GM18909 (cell line): Measurements from ENCODE around the gene TMC4.
A peak's percentile ranks its signal among the peaks of the same experiment; 100 is the strongest.
"Not testable (repeated sequence)": the region's sequence is repeated elsewhere in the genome, so short reads cannot be mapped to it uniquely, and the experiment has no call there.

Experiments
- ATAC-seq: cut with Tn5 transposase; IDR thresholded peaks from one replicate; pipeline ENCODE4 v1.9.1; 2021; ENCODE audit warnings: mild to moderate bottlenecking; ENCODE audit not compliant: unreplicated experiment, poor library complexity

The TMC4 gene

GRCh38 chr19:54172471-54173358 is at the start of gene TMC4:
TMC4 (minus strand) TSS chr19:54173160; CDS start chr19:54173117, 43 bp downstream.
- no peak for ATAC-seq

GRCh38 chr19:54221947-54222346 is 49.0 kb upstream of the TMC4 start:
- not testable (repeated sequence) for ATAC-seq

GRCh38 chr19:54219702-54220101 is 46.7 kb upstream of the TMC4 start:
- ATAC-seq = not testable (repeated sequence)

DNA sequence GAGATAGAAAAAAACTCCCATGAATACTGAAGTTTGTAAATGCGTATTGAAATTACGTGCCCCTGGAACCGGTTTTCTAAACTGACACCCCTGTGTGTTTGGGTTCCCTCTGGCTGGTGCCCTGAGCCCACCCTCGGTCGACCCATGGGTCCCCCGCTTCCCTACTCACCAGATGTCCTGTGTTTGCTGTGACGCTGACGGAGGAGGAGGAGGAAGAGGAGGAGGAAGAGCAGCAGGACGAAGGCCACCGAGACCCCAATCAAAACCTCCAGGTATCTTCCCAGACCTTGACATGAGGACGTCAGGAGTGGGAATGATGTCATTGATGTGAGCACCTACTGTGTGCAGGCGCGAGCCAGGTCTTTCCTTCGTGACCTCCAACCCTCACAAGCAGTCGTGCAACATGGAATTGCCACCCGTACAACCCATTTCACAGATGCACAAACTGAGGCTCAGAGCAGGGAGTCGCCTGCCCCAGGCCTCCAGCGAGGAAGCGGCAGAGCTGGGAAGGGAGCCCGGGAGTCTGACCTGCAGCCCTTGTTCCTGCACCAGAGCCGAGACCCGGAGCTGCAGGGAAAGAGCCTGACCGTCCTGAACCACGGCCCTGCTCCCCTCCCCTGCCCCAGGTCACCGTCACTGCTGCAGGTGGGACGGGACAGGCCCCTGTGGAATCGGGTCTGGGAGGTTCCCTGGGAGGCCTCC is 46.2 kb upstream of the TMC4 start:
- no peak for ATAC-seq

- no peak for ATAC-seq
Observed at GRCh38 chr19:54218259-54218658, 45.3 kb upstream of the TMC4 start.

- not testable (repeated sequence) for ATAC-seq
Observed at GRCh38 chr19:54217517-54218247, 44.7 kb upstream of the TMC4 start.

DNA sequence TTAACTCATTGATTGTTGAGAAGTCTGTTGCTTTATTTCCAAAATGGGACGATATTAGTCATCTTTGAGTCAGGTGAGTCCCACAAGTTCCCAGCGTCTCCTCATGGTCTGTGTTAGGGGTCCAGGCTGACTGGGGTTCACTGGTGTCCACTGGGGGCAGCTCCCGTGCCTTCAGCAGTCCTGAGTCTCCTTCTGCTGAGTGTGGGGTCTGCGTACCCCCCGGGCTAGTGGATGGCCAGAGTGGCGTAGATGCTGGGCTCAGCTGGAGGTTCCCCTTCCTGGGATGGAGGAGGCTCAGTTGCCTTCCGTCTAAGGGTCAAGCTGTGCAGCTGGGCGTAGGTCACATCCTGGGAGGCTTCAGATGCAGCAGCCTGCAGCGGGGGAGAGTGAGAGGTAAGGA is 43.9 kb upstream of the TMC4 start:
- no peak for ATAC-seq

DNA sequence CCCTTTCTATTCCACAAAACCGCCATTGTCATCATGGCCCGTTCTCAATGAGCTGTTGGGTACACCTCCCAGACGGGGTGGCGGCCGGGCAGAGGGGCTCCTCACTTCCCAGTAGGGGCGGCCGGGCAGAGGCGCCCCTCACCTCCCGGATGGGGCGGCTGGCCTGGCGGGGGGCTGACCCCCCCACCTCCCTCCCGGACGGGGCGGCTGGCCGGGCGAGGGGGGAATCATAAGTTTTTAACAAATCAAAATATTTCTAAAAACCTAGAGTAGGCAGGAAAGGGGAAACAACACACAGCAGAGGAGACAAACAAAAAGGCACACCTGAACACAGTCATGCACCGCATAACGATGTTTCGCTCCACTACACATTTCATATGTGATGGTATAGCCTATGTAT is 41.8 kb upstream of the TMC4 start:
- ATAC-seq = not testable (repeated sequence)

- ATAC-seq = not testable (repeated sequence)
Observed at GRCh38 chr19:54214217-54214616, 41.3 kb upstream of the TMC4 start.

DNA sequence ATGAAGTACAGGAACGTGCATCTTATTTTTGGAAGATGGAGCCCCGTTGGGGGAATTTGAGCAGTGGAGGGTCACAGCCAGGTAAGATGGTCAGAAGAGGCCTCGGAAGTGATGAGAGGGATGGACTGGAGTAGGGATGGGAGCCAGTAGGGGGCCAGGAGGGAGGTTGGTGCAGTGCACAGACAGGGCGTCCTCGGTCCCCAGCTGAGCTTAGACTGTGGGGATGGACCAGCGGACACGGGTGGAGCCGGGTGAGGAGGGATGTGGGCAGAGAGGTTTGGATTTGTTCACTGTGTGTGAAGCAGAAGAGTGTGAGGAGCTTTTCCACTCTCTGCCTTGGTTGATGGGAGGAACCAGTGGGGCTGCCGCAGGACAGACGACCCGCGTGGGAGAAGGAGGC is 38.3 kb upstream of the TMC4 start:
- ATAC-seq = no peak

DNA sequence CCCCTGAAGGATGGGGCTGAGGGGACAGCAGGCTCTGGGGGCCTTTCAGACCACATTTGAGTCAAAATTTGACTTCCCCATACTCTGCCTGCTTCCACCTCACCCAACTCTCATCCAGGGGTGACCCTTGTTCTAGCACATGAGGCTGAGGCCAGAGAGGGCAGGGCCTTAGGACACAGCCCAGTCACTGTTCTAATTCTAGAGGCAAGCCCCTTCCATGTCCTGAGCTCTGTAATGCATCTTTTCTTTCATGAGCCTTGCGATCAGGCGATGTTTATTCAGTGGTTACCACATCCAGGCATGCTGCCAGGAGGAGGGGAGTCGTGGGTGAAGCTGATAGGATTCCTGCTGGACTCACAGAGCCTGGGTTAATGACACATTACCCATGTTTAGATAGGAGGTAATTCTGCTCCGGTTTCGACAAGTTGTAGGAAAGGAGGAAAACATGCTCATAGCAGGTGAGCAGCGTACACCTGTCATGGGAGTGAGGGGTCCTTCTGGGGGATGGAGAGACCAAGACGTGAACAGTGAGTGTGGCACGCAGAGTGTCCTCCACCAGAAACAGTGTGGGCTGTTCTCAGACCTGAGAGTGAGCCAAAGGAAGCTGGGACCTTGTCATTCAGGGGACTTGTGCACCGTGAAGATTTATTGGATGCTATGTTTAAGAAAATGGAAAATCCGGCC is 37.0 kb upstream of the TMC4 start:
- no peak for ATAC-seq

DNA sequence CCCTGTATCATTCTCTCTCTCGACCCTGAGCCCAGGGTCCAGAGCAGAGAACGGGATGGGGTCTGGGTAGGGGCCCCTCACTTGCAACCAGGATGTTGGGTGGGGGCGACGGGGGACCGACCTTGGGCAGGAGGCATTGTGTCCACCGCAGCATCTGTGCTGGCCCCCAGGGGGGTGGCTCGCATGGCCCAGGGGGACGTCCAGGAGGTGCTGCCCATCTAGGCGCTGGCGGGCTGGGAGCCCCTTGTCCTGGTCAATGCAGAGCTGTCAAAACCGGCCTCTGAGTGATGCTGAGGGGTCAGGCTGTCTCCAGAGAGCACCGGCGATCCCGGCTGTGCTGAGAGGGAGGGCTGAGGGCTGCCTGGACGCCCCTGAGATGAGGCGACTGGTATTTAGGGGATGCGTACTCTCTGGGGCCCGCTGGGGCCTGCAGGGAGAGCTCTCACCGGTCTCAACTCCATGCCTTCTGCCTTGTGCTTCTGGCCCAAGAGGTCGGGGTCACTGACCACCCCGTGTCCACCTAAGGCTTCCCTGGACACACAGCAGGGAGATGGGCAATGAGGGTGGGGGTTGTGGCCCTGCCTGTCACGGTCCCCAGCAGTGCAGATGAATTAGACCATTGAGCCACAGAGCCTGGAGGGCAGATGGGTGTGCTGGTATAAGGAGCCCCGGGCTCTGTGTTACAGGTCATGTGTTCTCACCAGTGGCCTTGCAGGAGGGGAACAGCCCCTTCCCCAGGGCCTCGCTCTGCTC is 36.3 kb upstream of the TMC4 start:
- ATAC-seq = no peak

GRCh38 chr19:54208784-54209057 is 35.8 kb upstream of the TMC4 start:
- no peak for ATAC-seq

DNA sequence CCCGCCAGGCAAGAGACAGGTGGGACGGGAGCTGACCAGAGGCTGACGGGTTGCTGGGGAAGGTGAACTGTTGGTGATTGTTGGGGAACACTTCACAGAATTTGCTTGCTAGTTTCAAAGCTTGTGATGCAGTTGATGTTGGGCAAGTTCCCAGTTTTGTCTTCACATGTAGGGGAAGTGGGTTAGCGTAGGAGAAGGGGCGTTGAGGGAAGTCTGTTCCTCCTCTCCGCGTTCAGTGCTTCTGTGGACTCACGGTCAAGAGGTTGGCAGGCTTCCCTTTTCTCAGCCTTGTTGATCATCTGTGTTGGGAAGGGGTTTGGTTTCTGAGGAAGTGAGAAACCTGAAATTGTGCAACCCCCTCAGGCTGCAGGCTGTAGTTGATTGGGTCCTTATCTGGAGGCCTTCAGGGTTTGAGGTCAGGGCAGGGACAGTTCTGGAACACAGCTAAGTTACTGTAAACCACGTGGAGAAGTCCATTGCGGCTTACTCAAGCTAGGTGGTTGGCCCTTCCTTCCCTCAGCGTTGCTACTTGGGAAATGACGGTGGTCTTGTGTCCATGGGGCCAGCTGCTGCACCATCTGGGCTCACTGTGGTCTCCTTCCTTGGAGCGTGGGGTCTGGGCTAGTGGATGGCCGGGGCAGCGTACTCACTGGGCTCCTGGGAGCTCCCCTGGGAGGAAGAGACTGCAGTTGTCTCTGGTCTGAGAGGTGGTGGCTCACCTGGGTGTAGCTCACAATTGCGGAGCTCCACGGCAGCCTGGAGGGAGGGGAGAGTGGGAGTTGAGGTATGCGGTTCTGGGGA is 35.2 kb upstream of the TMC4 start:
- peak; percentile 46 for ATAC-seq

DNA sequence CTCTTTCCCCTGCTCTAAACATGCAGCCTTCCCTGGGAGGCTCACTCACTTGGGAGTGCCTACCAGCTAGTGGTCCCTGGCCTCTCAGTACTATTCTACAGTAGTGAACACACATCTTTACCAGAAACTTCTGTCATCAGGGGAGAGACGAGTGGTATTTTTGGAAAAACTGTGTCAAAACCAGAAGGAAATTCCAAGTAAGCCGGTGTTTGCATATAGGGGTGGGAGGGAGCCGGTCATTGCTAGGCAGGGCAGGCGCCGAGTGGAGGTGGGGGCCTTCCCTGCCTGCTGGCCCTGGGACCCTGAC is 34.7 kb upstream of the TMC4 start:
- no peak for ATAC-seq

DNA sequence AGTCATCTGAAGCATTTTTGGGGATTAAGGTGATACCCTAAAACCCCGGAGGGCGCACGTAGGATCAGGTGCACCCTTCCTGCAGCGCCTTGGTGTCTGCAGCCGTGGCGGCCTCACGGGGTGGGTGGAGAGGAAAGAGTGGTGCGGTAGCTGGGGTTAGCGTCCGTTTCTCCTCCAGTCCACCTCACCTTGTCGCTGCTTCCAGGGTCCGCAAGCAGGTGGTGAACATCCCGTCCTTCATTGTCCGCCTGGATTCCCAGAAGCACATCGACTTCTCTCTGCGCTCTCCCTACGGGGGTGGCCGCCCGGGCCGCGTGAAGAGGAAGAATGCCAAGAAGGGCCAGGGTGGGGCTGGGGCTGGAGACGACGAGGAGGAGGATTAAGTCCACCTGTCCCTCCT is 34.2 kb upstream of the TMC4 start:
- not testable (repeated sequence) for ATAC-seq

- no peak for ATAC-seq
Observed at GRCh38 chr19:54206831-54207177, 33.8 kb upstream of the TMC4 start.

- no peak for ATAC-seq
Observed at GRCh38 chr19:54206030-54206830, 33.3 kb upstream of the TMC4 start.
